GM21576 (cell line): ENCODE measurements around the gene DDHD1.
"Not testable (repeated sequence)": the region's sequence is repeated elsewhere in the genome, so short reads cannot be mapped to it uniquely, and the experiment has no call there.

Source experiments
- ATAC-seq: cut with Tn5 transposase; IDR thresholded peaks from one replicate; pipeline ENCODE4 v1.9.1; 2021; ENCODE audit warnings: mild to moderate bottlenecking, moderate library complexity; ENCODE audit not compliant: unreplicated experiment

The DDHD1 gene

GRCh38 chr14:53152887-53153701 lies at the start of gene DDHD1:
Gene DDHD1 (minus strand): TSS chr14:53153323. CDS start chr14:53153098, 225 bp downstream.
- ATAC-seq = peak; percentile 72

- ATAC-seq = no peak
These were observed 42.8 kb upstream of the DDHD1 start for GRCh38 chr14:53195949-53196348.

- ATAC-seq = no peak
These were observed 40.1 kb upstream of the DDHD1 start for GRCh38 chr14:53193193-53193592.

- ATAC-seq = no peak
These were observed 39.1 kb upstream of the DDHD1 start for GRCh38 chr14:53192052-53192760.

GRCh38 chr14:53190938-53191337 lies 37.8 kb upstream of the DDHD1 start:
- no peak for ATAC-seq

- ATAC-seq = no peak
These were observed 34.9 kb upstream of the DDHD1 start for GRCh38 chr14:53187921-53188463.

DNA sequence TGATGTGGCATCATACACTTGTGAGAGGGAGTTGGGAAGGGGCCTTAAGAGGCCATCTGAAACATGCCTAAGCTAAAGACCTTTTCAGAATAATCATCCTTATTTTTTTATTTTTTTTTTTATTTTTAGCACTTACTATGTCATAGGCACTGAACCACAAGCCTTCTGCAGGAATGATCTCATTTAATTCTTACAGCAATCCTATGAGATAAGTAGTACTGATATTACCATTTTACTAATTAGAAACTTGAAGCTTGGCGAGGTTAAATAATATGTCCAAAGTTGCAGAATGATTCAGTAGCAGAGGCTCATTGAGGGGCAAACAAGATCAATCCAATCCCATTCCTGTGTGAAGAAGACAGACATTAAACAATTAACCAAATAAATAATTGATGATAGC lies 33.4 kb upstream of the DDHD1 start:
- no peak for ATAC-seq

DNA sequence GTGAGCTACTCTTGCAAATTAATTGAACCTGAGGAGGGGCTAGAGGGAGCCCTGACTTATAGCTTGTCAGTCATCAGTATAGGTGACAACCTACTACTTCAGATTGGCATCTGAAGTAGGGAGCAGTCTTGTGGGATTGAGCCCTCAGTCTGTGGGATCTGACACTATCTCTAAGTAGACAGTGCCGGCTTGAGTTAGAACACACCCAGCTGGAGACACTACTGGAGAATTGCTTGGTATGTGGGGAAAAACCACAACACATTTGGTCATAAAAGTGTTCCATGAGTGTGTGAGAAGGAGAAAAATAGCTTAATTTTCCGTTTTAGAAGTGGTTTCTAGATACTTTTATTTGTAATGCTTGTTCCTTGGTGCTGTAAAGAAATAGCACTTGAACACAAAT lies 30.5 kb upstream of the DDHD1 start:
- no peak for ATAC-seq

- no peak for ATAC-seq
These were observed 29.9 kb upstream of the DDHD1 start for GRCh38 chr14:53183056-53183455.

- ATAC-seq = not testable (repeated sequence)
These were observed 28.4 kb upstream of the DDHD1 start for GRCh38 chr14:53181463-53182081.

DNA sequence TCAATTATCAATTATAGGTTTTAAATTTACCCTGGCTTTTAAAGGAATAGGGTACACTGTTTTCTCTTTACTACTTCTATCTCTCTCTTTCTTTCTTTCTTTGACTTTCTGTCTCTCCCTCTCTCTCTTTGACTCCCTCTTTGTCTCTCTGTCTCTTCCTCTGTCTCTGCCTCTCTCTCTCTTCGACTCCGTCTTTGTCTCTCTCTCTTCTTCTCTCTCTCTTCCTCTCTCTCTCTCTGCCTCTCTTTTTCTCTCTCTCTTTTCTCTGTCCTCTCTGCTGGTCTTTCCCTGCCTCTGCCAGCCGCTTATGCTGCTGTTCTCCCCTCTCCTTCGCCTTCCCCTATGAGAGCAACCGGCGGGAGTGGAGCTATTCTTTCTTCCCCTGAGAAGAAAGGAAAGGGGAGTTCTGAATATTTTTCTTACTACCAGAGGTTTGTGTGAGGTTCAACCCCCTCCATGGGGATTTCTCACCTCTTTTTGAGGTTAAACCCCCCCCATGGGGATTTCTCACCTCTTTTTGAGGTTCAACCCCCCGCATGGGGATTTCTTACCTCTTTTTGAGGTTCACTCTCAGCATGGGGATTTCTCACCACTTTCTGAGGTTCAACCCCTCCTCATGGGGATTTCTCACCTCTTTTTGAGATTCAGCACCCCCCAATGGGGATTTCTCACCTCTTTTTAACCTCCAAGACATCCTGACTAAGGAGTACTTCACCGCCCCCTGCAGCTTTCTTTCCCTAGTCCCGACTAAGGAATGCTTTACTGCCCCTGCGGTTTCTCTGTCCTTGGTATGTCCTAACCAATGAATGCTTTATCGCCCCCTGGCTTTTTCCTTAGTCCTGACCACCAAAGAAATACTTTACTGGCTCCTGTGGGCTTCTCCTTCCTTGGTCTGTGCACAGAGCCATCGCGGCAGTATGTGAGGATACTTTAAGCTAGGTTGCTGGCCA lies 27.4 kb upstream of the DDHD1 start:
- ATAC-seq = no peak

- not testable (repeated sequence) for ATAC-seq
These were observed 26.4 kb upstream of the DDHD1 start for GRCh38 chr14:53179486-53180005.

DNA sequence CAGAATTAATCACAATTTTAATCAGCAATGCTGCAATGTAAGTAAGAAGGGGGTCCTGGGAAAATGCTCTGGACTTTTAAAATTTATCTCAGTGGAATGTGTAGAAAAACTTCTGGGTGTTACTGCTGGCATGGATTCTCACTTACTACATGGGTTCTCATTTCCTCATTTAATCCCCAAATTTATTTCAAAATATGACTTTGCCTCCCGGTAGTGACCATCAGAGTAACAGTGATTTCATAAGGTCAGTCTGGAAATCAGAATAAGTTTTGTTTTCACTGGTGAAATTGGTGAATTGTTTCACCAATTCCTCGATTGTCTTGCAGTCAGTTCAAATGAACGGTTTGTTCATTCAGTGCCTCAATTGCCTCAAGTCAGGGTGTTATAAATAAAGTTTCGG lies 22.3 kb upstream of the DDHD1 start:
- no peak for ATAC-seq

- ATAC-seq = no peak
These were observed 21.8 kb upstream of the DDHD1 start for GRCh38 chr14:53174918-53175317.

GRCh38 chr14:53168786-53169185 lies 15.7 kb upstream of the DDHD1 start:
- ATAC-seq = no peak

- no peak for ATAC-seq
These were observed 14.6 kb upstream of the DDHD1 start for GRCh38 chr14:53167602-53168328.

DNA sequence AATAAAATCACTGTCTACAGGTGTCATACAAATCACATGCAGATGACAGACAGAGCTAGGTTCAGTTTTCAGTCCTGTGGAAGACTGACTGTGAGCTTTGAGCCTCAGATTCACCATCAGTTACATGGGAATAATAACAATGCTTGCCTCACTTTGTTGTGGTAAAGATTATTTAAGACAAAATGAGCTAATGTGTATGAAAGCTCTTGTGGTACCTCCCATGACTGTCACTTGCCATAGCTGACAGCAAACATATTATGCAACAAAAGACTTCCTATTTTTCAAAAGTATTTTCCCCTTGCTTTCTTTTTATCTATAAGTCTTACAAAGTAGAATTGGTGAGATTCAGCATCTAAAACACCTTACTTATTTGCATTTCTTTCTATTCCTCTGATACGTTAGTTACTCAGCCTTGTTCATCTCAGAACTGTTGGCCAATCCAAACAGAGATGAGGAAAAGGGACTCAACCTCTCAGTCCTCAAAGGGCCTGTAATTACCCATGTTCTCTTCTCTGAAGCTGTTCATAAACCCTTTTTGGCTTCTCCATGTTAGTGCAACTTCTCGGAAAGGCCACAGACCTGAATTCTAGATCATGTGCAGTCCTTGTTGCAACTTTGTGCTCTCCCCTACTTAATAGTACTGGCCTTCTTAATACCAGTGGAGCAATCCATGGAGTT lies 8.8 kb upstream of the DDHD1 start:
- ATAC-seq = no peak

DNA sequence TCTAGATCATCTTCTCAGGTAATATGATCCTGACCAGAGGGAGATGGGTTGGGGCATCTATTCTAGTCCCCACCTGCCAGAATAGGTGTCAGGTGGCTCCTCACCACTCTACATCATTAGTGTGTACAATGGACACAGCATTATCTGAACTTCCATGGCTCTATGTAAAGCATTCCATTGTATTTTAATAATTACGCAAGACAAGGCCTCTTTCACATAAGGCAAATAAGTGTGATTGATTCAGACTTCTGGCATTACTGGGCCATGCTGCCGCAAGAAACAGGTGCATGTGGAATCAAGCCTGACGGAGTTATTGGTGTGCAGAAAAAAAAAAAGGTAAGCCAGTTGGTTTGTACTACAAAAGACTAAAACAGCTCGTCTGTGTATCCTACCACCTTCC lies 3.1 kb upstream of the DDHD1 start:
- ATAC-seq = no peak

GRCh38 chr14:53153702-53154112 lies 584 bp upstream of the DDHD1 start:
- no peak for ATAC-seq
